Measurements from ENCODE around the gene PARD3. TPM values are rescaled to one million over a fixed set of nuclear protein-coding genes. Genes with fewer than 3 reads are reported as not detected.

PARD3 gene
- total RNA-seq, 1 experiment from 2014 or later = 46.3 TPM

DNA sequence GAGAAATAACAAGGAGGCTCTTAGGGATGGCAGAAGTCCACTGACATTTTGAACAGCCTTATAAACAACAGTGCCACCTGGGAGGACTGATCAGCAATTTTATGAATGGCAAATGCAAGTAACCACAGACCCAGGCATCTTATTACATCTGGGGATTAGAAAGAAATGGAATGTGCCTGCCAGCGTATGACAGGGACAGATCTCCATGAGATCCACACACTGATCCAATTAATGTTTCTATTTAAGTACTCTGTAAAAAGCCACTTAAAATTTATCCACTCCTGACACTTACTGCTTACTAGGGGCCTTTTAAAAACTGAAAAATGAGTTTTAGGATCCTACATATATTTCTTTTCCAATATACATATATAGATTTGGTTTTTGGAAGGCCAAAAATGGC lies 28.6 kb downstream of the PARD3 start:
- intact Hi-C loops (cut with micrococcal nuclease) = no loop called here
- ChIA-PET CTCF (no interaction called here), RAD21 (ENCODE audit: low non-redundant PET in 1 of 2, low total read pairs in 2 of 2, uncharacterized antibody in 2 of 2, unreplicated experiment in 2 of 2) (no interaction called here), POLR2A (no interaction called here)
- no TSS peak for BruUV-seq (replicated peaks)
- DNase-seq (ENCODE audit: low read depth, low spot score) (no peak), ATAC-seq (no peak)
- Histone ChIP-seq H4K20me1 (ENCODE audit: insufficient read depth) (peaks cover 6% of the 10 kb centered on the region; the same call in 1 of the 2 replicates), H3K9ac (ENCODE audit: low read length) (no peak overlapping the region), H3K4me3 (replicated peaks in 1 of 2; ENCODE audit: low read depth in 1 of 2, low read length in 2 of 2) (no peak overlapping the region), H3K36me3 (ENCODE audit: control insufficient read depth in 1 of 2, insufficient read depth in 2 of 2, low read length in 2 of 2) (no peaks in the 10 kb centered on the region), H3K27me3 (ENCODE audit: insufficient read depth, low read length) (no peaks in the 10 kb centered on the region), H2AFZ (ENCODE audit: low read depth, low read length, poor library complexity, severe bottlenecking) (no peak overlapping the region), H3K9me2 (ENCODE audit: insufficient read depth) (no peaks in the 10 kb centered on the region), H3K4me2 (ENCODE audit: low read length) (no peak overlapping the region), H3K27ac (ENCODE audit: low read depth, low read length) (no peak overlapping the region), H3K9me3 (ENCODE audit: control insufficient read depth in 1 of 2, insufficient read depth in 1 of 2, low read depth in 1 of 2, low read length in 2 of 2) (no peaks in the 10 kb centered on the region), H3K79me2 (ENCODE audit: insufficient read depth, low read length) (peaks cover 89% of the 10 kb centered on the region), H3K4me1 (ENCODE audit: control insufficient read depth in 1 of 2, insufficient read depth in 2 of 2, low read length in 2 of 2) (peaks cover 6 to 14% of the 10 kb centered on the region in 2 experiments; a peak in 2 of 4 replicates)
- no peak for TF ChIP-seq ZNF274 (IDR thresholded peaks at IDR 0.05; ENCODE audit: low read depth, low read length)
- no peak for TF ChIP-seq ATF3 (IDR thresholded peaks at IDR 0.05)
- no peak for TF ChIP-seq YY1 (IDR thresholded peaks at IDR 0.05; ENCODE audit: extremely low read depth, insufficient replicate concordance, low read depth, low read length)
- TF ChIP-seq, protein P1, sequence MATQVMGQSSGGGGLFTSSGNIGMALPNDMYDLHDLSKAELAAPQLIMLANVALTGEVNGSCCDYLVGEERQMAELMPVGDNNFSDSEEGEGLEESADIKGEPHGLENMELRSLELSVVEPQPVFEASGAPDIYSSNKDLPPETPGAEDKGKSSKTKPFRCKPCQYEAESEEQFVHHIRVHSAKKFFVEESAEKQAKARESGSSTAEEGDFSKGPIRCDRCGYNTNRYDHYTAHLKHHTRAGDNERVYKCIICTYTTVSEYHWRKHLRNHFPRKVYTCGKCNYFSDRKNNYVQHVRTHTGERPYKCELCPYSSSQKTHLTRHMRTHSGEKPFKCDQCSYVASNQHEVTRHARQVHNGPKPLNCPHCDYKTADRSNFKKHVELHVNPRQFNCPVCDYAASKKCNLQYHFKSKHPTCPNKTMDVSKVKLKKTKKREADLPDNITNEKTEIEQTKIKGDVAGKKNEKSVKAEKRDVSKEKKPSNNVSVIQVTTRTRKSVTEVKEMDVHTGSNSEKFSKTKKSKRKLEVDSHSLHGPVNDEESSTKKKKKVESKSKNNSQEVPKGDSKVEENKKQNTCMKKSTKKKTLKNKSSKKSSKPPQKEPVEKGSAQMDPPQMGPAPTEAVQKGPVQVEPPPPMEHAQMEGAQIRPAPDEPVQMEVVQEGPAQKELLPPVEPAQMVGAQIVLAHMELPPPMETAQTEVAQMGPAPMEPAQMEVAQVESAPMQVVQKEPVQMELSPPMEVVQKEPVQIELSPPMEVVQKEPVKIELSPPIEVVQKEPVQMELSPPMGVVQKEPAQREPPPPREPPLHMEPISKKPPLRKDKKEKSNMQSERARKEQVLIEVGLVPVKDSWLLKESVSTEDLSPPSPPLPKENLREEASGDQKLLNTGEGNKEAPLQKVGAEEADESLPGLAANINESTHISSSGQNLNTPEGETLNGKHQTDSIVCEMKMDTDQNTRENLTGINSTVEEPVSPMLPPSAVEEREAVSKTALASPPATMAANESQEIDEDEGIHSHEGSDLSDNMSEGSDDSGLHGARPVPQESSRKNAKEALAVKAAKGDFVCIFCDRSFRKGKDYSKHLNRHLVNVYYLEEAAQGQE (IDR thresholded peaks at IDR 0.05; ENCODE audit: low read depth) = no peak
- no peak for TF ChIP-seq CEBPB (IDR thresholded peaks at IDR 0.05; ENCODE audit: low read depth)
- TF ChIP-seq TCF7L2 (IDR thresholded peaks at IDR 0.05; ENCODE audit: borderline replicate concordance, extremely low read depth, insufficient read depth, insufficient read length) = no peak
- TF ChIP-seq CBX3 (IDR thresholded peaks at IDR 0.05; ENCODE audit: low read depth) = no peak
- TF ChIP-seq POLR2AphosphoS5 (IDR thresholded peaks at IDR 0.05; ENCODE audit: low read depth, low read length) = no peak
- TF ChIP-seq EZH2 (IDR thresholded peaks at IDR 0.05) = no peak
- TF ChIP-seq EZH2phosphoT487 (IDR thresholded peaks at IDR 0.05; ENCODE audit: borderline replicate concordance) = no peak
- TF ChIP-seq ZFX (IDR thresholded peaks at IDR 0.05) = no peak
- TF ChIP-seq, protein P2, sequence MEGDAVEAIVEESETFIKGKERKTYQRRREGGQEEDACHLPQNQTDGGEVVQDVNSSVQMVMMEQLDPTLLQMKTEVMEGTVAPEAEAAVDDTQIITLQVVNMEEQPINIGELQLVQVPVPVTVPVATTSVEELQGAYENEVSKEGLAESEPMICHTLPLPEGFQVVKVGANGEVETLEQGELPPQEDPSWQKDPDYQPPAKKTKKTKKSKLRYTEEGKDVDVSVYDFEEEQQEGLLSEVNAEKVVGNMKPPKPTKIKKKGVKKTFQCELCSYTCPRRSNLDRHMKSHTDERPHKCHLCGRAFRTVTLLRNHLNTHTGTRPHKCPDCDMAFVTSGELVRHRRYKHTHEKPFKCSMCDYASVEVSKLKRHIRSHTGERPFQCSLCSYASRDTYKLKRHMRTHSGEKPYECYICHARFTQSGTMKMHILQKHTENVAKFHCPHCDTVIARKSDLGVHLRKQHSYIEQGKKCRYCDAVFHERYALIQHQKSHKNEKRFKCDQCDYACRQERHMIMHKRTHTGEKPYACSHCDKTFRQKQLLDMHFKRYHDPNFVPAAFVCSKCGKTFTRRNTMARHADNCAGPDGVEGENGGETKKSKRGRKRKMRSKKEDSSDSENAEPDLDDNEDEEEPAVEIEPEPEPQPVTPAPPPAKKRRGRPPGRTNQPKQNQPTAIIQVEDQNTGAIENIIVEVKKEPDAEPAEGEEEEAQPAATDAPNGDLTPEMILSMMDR (IDR thresholded peaks at IDR 0.05 in 2 of 3, conservative IDR thresholded peaks at IDR 0.05 in 1 of 3; ENCODE audit: borderline replicate concordance in 1 of 3, insufficient read depth in 1 of 3, low read depth in 2 of 3, low read length in 2 of 3) = no peak
- no peak for TF ChIP-seq ELF1 (IDR thresholded peaks at IDR 0.05; ENCODE audit: borderline replicate concordance, low read depth)
- TF ChIP-seq, protein P3, sequence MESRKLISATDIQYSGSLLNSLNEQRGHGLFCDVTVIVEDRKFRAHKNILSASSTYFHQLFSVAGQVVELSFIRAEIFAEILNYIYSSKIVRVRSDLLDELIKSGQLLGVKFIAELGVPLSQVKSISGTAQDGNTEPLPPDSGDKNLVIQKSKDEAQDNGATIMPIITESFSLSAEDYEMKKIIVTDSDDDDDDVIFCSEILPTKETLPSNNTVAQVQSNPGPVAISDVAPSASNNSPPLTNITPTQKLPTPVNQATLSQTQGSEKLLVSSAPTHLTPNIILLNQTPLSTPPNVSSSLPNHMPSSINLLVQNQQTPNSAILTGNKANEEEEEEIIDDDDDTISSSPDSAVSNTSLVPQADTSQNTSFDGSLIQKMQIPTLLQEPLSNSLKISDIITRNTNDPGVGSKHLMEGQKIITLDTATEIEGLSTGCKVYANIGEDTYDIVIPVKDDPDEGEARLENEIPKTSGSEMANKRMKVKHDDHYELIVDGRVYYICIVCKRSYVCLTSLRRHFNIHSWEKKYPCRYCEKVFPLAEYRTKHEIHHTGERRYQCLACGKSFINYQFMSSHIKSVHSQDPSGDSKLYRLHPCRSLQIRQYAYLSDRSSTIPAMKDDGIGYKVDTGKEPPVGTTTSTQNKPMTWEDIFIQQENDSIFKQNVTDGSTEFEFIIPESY (IDR thresholded peaks at IDR 0.05; ENCODE audit: extremely low read depth, insufficient replicate concordance, low read length) = no peak
- TF ChIP-seq SP1 (IDR thresholded peaks at IDR 0.05; ENCODE audit: low read depth) = no peak
- no peak for TF ChIP-seq EGR1 (IDR thresholded peaks at IDR 0.05; ENCODE audit: low read depth)
- TF ChIP-seq FOSL1 (IDR thresholded peaks at IDR 0.05; ENCODE audit: low read depth) = no peak
- no peak for TF ChIP-seq SRF (IDR thresholded peaks at IDR 0.05; ENCODE audit: low read depth)
- TF ChIP-seq POLR2A (IDR thresholded peaks at IDR 0.05; ENCODE audit: borderline replicate concordance, extremely low read depth, insufficient read depth, insufficient read length) = no peak
- no peak for TF ChIP-seq SIN3A (IDR thresholded peaks at IDR 0.05; ENCODE audit: low read depth)

Data from HCT116 (cell line).